Prostate gland (tissue), 2 donors: ENCODE data around the gene NISCH.

Source experiments
- POLR2AphosphoS5 ChIP-seq: sonication (generic); formaldehyde crosslinking; IDR thresholded peaks from one replicate; pipeline ENCODE4 v1.6.1; 2017; ENCODE audit warnings: antibody characterized with exemption
- TF ChIP-seq, protein P1 (sequence below), 4 experiments: fragments of 200-600 bp in 2 of 4; fragments of 450-650 bp in 2 of 4; sonication (generic) in 2 of 4; IDR thresholded peaks; 1 replicate in 3 of 4; 2 replicates in 1 of 4; pipeline ENCODE4 v1.5.1; 2016 to 2019; ENCODE audit warnings: antibody characterized with exemption in 4 of 4, mild to moderate bottlenecking in 2 of 4, moderate library complexity in 2 of 4

- TF ChIP-seq, protein P1, sequence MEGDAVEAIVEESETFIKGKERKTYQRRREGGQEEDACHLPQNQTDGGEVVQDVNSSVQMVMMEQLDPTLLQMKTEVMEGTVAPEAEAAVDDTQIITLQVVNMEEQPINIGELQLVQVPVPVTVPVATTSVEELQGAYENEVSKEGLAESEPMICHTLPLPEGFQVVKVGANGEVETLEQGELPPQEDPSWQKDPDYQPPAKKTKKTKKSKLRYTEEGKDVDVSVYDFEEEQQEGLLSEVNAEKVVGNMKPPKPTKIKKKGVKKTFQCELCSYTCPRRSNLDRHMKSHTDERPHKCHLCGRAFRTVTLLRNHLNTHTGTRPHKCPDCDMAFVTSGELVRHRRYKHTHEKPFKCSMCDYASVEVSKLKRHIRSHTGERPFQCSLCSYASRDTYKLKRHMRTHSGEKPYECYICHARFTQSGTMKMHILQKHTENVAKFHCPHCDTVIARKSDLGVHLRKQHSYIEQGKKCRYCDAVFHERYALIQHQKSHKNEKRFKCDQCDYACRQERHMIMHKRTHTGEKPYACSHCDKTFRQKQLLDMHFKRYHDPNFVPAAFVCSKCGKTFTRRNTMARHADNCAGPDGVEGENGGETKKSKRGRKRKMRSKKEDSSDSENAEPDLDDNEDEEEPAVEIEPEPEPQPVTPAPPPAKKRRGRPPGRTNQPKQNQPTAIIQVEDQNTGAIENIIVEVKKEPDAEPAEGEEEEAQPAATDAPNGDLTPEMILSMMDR (IDR thresholded peaks at IDR 0.05): no peak
- TF ChIP-seq POLR2AphosphoS5: no peak
These were observed 56.1 kb downstream of the NISCH start for GRCh38 chr3:52511509-52511908.
